ENCODE measurements around the gene ARID4B. TPM values are rescaled to one million over a fixed set of nuclear protein-coding genes. Genes with fewer than 3 reads are reported as not detected.
"Not testable (repeated sequence)": the region's sequence is repeated elsewhere in the genome, so short reads cannot be mapped to it uniquely, and the experiment has no call there.

Gene ARID4B
- total RNA-seq, 6 experiments from 2014 or later = 19.4 to 22.8 (median 20.5) TPM

DNA sequence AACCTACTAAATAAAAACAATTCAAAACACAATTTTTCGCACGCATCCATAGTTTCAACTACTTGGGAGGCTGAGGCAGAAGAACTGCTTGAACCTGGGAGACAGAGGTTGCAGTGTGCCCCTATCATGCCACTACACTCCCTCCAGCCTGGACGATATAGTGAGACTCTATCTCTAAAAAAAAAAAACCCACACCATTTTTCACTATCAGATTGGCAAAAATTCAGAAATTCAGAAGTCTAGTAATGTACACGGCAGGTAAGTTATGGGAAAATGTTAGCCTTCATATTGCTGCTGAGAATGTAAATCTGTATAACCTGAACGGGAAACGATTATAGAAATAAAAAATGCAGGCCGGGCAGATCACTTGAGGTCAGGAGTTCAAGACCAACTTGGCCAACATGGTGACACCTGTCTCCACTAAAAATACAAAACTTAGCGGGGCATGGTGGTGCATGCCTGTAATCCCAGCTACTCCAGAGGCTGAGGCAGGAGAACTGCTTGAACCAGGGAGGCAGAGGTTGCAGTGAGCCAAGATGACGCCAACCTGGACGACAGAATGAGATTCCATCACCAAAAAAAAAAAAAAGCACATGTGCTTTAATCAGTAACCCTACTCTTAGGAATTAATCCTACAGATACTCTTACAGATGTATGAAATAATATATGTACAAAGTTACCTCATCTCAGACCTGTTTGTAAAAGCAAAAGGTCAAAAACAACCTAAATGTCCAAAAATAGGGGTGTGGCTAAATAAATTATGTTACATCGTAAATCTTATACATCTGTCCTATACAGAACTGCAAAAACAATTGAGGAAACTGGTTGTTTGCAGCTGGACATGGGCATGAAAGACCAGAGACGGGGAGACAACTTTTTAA, 37.9 kb downstream of the ARID4B start:
- no peaks in the 10 kb centered on the region for H3K9me3 Mint-ChIP-seq
- DNase-seq = no peak
- H3K27me3 Mint-ChIP-seq (ENCODE audit: insufficient read depth) = no peaks in the 10 kb centered on the region; the same call in 1 of the 2 replicates
- no peak for TF ChIP-seq CTCF (IDR thresholded peaks at IDR 0.05)
- peaks cover 32% of the 10 kb centered on the region for H3K4me1 Mint-ChIP-seq (ENCODE audit: low read depth)
- H3K4me3 Mint-ChIP-seq = no peak overlapping the region
- no peaks in the 10 kb centered on the region for H3K36me3 Mint-ChIP-seq (ENCODE audit: low read depth)
- H3K27ac Mint-ChIP-seq = no peak overlapping the region

DNA sequence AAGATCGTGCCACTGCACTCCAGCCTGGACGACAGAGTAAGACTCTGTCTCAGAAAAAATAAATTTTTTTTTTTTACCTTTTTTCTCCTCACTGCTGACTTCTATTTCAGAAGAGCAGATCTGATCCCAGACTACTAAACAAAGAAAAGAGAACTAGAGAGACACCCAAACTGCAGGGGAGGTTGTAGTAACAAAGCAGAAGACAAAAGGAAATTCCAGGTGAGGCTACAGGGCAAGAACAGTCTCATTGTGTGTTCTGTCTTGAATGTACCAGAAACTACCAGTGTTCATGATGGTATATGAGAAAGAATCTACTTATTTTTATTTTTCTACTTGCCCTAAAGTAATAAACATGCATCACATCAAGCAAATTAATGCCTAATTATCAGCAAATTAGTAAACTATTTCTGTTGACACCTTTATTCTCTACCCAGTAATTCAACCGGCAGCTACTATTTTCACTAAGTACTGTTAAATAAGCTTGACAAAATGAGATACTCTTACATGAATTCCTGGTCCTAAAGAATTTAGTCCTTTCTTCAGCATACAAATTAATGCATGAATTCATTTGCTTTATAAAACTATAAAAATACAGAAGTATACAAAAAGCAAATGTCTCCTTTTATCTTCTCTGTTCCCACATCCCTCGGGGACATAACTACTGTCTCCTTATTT, 40.6 kb downstream of the ARID4B start:
- Mint-ChIP-seq H3K27ac (no peak overlapping the region; the same call in 1 of the 2 replicates), H3K4me3 (no peak overlapping the region), H3K4me1 (ENCODE audit: low read depth) (peaks cover 32% of the 10 kb centered on the region), H3K27me3 (ENCODE audit: insufficient read depth) (no peaks in the 10 kb centered on the region), H3K9me3 (no peaks in the 10 kb centered on the region), H3K36me3 (ENCODE audit: low read depth) (no peaks in the 10 kb centered on the region)
- no peak for DNase-seq
- TF ChIP-seq CTCF (IDR thresholded peaks at IDR 0.05) = no peak

DNA sequence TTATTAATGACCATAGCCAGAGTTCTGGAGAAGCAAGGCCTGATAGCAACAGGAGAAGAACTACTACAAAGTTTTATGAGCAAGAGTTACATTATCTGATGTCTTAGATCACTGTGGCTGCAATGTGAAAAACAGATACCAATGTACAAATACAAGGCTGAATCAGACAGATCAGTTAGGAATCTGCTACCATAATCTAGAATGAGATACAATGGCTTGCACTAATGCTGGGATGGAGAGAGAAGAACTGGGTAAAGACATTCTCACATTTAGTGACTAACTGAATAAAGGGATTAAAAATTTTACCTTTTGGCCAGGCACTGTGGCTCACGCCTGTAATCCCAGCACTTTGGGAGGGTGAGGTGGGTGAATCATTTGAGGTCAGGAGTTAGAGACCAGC, 41.3 kb downstream of the ARID4B start:
- no peak overlapping the region for H3K4me3 Mint-ChIP-seq
- peaks cover 30% of the 10 kb centered on the region for H3K4me1 Mint-ChIP-seq (ENCODE audit: low read depth)
- peak overlapping the region; percentile 28; the same call in 1 of the 2 replicates for H3K27ac Mint-ChIP-seq
- TF ChIP-seq CTCF (IDR thresholded peaks at IDR 0.05) = no peak
- H3K9me3 Mint-ChIP-seq = no peaks in the 10 kb centered on the region
- H3K36me3 Mint-ChIP-seq (ENCODE audit: low read depth) = no peaks in the 10 kb centered on the region
- no peaks in the 10 kb centered on the region for H3K27me3 Mint-ChIP-seq (ENCODE audit: insufficient read depth)
- peak; percentile 15 for DNase-seq

DNA sequence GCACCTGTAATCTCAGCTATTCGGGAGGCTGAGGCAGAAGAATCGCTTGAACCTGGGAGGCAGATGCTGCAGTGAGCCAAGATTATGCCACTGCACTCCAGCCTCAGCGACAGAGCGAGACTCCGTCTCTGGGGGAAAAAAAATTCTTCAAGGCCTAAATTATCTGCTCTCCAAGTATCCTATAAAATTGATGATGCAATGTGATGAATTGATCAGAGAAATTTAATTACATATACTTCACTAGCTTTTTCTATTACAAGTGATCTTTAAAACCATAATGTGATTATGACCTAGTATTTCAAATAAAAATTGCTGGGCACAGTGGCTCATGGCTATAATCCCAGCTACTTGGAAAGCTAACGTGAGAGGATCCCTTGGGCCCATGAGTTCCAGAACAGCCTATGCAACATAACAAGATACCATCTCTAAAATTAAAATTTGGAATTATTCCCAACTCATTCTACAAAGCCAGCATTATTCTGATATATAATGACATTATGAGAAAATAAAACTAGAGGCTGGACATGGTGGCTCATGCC, 43.7 kb downstream of the ARID4B start:
- H3K9me3 Mint-ChIP-seq = no peaks in the 10 kb centered on the region
- DNase-seq = no peak
- peaks cover 27% of the 10 kb centered on the region for H3K4me1 Mint-ChIP-seq (ENCODE audit: low read depth)
- H3K4me3 Mint-ChIP-seq = no peak overlapping the region
- no peak overlapping the region for H3K27ac Mint-ChIP-seq
- TF ChIP-seq CTCF (IDR thresholded peaks at IDR 0.05) = no peak
- H3K27me3 Mint-ChIP-seq (ENCODE audit: insufficient read depth) = no peaks in the 10 kb centered on the region
- H3K36me3 Mint-ChIP-seq (ENCODE audit: low read depth) = no peaks in the 10 kb centered on the region

GRCh38 chr1:235283636-235284035, 44.3 kb downstream of the ARID4B start:
- not testable (repeated sequence) for H3K27me3 Mint-ChIP-seq (ENCODE audit: insufficient read depth); H3K4me3 Mint-ChIP-seq; H3K27ac Mint-ChIP-seq; H3K9me3 Mint-ChIP-seq; DNase-seq; H3K36me3 Mint-ChIP-seq (ENCODE audit: low read depth)
- H3K4me1 Mint-ChIP-seq (ENCODE audit: low read depth) = peaks cover 27% of the 10 kb centered on the region

DNA sequence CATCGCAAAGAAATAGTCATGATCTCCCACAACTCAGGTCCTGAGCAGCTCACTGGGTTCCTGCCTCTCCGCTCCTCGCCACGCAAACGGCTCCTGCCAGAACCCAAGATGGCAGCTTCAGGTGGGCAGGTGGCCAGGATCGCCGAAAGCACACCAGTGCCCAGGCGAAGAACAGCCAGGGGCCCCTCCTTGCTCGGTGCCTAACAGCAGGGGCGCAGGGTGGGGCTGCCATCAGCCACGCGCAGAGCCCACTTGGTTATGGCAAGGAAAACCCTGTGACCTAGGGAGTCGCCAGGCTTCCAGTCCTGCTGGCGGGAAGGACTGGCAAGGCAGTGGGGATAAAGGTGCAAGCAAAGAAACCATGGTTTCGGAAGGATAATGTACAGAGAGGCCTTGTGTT, 47.5 kb downstream of the ARID4B start:
- no peaks in the 10 kb centered on the region for H3K36me3 Mint-ChIP-seq (ENCODE audit: low read depth)
- peaks cover 16% of the 10 kb centered on the region for H3K4me1 Mint-ChIP-seq (ENCODE audit: low read depth)
- H3K27ac Mint-ChIP-seq = no peak overlapping the region
- DNase-seq = no peak
- H3K4me3 Mint-ChIP-seq = no peak overlapping the region
- H3K9me3 Mint-ChIP-seq = no peaks in the 10 kb centered on the region
- no peaks in the 10 kb centered on the region for H3K27me3 Mint-ChIP-seq (ENCODE audit: insufficient read depth)
- TF ChIP-seq CTCF (IDR thresholded peaks at IDR 0.05) = no peak

Measured in HFFc6 (cell line).